Measurements from ENCODE around the gene FBXL22. TPM values are rescaled to one million over a fixed set of nuclear protein-coding genes. Genes with fewer than 3 reads are reported as not detected.

The FBXL22 gene
- total and polyA plus RNA-seq, 2 donors (not counting 1 experiment from before 2014, with no cell fraction given), result 0.30 to 2.5 TPM

DNA sequence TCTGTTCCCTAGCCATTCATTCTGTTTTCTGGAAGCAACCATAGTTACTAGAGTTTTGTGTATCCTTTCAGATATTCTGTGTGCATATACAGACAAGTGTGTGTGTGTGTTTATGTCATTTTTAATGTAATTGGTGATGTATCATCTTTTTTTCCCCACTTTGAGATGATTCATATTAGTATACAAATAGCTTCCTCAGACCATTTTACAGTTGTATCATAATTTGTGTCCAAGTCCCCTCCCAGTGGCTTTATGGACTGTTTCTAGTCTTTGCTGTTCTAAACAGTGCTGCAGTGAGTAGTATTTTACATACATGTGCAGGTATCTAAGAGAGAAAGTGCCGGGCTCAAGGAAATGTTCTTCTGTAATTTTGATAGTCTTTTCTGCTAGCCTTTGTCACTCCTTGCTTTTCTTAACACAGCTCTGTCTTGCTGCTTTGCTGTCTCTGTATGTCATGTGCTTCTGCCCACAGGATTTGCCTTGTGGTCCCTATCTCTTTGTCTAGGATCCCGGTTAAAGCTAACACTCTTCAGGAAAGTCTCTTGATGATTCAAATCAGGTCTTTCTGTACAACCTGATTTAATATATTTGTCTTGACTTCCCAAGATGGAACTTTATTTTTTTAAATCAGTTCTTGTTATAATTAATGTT lies 31.5 kb upstream of the FBXL22 start:
- Histone ChIP-seq H3K4me2 (replicated peaks; ENCODE audit: low read depth, low read length, poor library complexity, severe bottlenecking) (no peak overlapping the region), H3K27me3 (replicated peaks in 1 of 4; ENCODE audit: control extremely low read depth in 1 of 4, control insufficient read depth in 3 of 4, insufficient read depth in 4 of 4, low read length in 3 of 4) (no peaks in the 10 kb centered on the region), H2AFZ (ENCODE audit: insufficient read depth, low read depth, low read length, poor library complexity, severe bottlenecking) (no peak overlapping the region), H3K27ac (ENCODE audit: low read length in 2 of 2) (no peak overlapping the region), H3K79me2 (ENCODE audit: control insufficient read depth, insufficient read depth, low read length) (peaks cover 15% of the 10 kb centered on the region), H3K9me3 (ENCODE audit: control extremely low read depth in 1 of 3, control insufficient read depth in 2 of 3, insufficient read depth in 1 of 3, low read length in 2 of 3) (no peaks in the 10 kb centered on the region), H3K4me1 (ENCODE audit: control insufficient read depth in 2 of 2, insufficient read depth in 2 of 2, low read length in 2 of 2) (no peaks in the 10 kb centered on the region), H4K20me1 (ENCODE audit: control insufficient read depth, insufficient read depth, low read length, poor library complexity, severe bottlenecking) (no peaks in the 10 kb centered on the region), H3K9ac (ENCODE audit: low read length) (no peak overlapping the region), H3K4me3 (ENCODE audit: control extremely low read depth in 1 of 5, extremely low read depth in 1 of 5, insufficient read depth in 1 of 5, low read depth in 2 of 5, low read length in 4 of 5) (no peak overlapping the region), H3K36me3 (replicated peaks in 1 of 2; ENCODE audit: control extremely low read depth in 1 of 2, control insufficient read depth in 1 of 2, extremely low read depth in 1 of 2, insufficient read depth in 2 of 2, low read length in 1 of 2) (peaks cover 8 to 67% of the 10 kb centered on the region in 2 experiments)
- intact Hi-C loops (cut with micrococcal nuclease), result no loop called here
- Mint-ChIP-seq H3K4me3 (no peak overlapping the region), H3K27ac (peak overlapping the region; percentile 8), H3K4me1 (peaks cover 15% of the 10 kb centered on the region), H3K9me3 (ENCODE audit: insufficient read depth) (no peaks in the 10 kb centered on the region), H3K27me3 (no peaks in the 10 kb centered on the region)
- CTCF ChIA-PET, result interaction anchor here (0.7 to 2.2 kb wide), 4 partner anchors 78 to 99 kb away, joined by 3 to 10 read pairs (median 6); no protein-coding TSS in a partner anchor
- no peak for ATAC-seq (ENCODE audit: low read depth)
- no CpG with 5 or more reads among the region's 2 CpGs for WGBS (ENCODE audit: insufficient coverage)
- no peak for DNase-seq
- TF ChIP-seq, protein P1, sequence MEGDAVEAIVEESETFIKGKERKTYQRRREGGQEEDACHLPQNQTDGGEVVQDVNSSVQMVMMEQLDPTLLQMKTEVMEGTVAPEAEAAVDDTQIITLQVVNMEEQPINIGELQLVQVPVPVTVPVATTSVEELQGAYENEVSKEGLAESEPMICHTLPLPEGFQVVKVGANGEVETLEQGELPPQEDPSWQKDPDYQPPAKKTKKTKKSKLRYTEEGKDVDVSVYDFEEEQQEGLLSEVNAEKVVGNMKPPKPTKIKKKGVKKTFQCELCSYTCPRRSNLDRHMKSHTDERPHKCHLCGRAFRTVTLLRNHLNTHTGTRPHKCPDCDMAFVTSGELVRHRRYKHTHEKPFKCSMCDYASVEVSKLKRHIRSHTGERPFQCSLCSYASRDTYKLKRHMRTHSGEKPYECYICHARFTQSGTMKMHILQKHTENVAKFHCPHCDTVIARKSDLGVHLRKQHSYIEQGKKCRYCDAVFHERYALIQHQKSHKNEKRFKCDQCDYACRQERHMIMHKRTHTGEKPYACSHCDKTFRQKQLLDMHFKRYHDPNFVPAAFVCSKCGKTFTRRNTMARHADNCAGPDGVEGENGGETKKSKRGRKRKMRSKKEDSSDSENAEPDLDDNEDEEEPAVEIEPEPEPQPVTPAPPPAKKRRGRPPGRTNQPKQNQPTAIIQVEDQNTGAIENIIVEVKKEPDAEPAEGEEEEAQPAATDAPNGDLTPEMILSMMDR (IDR thresholded peaks at IDR 0.05), result no peak
- TF ChIP-seq EZH2 (IDR thresholded peaks at IDR 0.05; ENCODE audit: borderline replicate concordance, insufficient read depth, low read depth, low read length, poor library complexity, severe bottlenecking), result no peak
- POLR2A ChIA-PET, result interaction anchor here (0.5 to 0.6 kb wide), 2 partner anchors 13 to 54 kb away, joined by 5 read pairs; no protein-coding TSS in a partner anchor

DNA sequence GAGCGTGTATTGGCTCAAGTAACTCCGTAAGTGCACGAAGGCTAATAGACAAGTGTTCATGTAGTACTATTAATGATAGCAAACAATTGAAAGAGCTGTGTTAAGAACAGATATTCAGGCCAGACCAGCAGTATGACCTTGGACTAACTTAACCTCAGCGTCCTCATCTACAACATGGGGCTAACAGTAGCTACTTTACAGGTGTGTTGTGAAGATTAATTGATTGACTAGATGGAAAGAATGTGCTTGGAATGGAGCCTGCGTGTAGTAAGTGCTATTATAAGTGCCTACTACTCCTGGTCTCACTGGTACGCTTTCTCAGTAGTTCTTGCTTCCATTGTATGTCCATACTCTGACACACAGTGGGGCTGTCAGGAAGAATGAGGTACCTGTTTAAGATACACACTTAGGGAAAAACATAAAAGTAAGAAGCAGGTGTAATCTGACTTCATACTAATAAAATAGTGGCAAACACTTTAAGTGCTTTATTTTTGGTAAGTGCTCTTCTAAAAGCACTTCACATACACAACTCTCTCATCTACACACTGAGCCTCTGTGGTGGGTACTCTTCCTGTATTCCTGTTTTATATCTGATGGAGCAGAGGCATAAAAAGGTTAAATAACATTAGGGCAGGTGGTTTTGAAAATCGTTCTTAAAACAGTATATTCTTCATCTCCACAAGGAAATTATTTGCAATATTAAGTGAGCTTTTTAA lies 24.3 kb upstream of the FBXL22 start:
- 100% methylated on average over 2 of the region's 7 CpGs for WGBS (ENCODE audit: insufficient coverage)
- Histone ChIP-seq H3K9me3 (ENCODE audit: control extremely low read depth in 1 of 3, control insufficient read depth in 2 of 3, insufficient read depth in 1 of 3, low read length in 2 of 3) (no peaks in the 10 kb centered on the region), H3K9ac (ENCODE audit: low read length) (no peak overlapping the region), H3K27me3 (replicated peaks in 1 of 4; ENCODE audit: control extremely low read depth in 1 of 4, control insufficient read depth in 3 of 4, insufficient read depth in 4 of 4, low read length in 3 of 4) (no peaks in the 10 kb centered on the region), H3K27ac (ENCODE audit: low read length in 2 of 2) (no peak overlapping the region), H3K79me2 (ENCODE audit: control insufficient read depth, insufficient read depth, low read length) (peaks cover 8% of the 10 kb centered on the region), H3K4me2 (replicated peaks; ENCODE audit: low read depth, low read length, poor library complexity, severe bottlenecking) (no peak overlapping the region), H2AFZ (ENCODE audit: insufficient read depth, low read depth, low read length, poor library complexity, severe bottlenecking) (no peak overlapping the region), H3K36me3 (replicated peaks in 1 of 2; ENCODE audit: control extremely low read depth in 1 of 2, control insufficient read depth in 1 of 2, extremely low read depth in 1 of 2, insufficient read depth in 2 of 2, low read length in 1 of 2) (peaks cover 9 to 74% of the 10 kb centered on the region in 2 experiments), H3K4me1 (ENCODE audit: control insufficient read depth in 2 of 2, insufficient read depth in 2 of 2, low read length in 2 of 2) (no peaks in the 10 kb centered on the region), H4K20me1 (ENCODE audit: control insufficient read depth, insufficient read depth, low read length, poor library complexity, severe bottlenecking) (peaks cover 4% of the 10 kb centered on the region), H3K4me3 (ENCODE audit: control extremely low read depth in 1 of 5, extremely low read depth in 1 of 5, insufficient read depth in 1 of 5, low read depth in 2 of 5, low read length in 4 of 5) (no peak overlapping the region)
- no peak overlapping the region for H3K27ac Mint-ChIP-seq
- ATAC-seq (ENCODE audit: low read depth) (no peak), DNase-seq (no peak)
- POLR2A ChIA-PET, result no interaction called here
- H3K4me1 Mint-ChIP-seq, result no peaks in the 10 kb centered on the region
- H3K9me3 Mint-ChIP-seq (ENCODE audit: insufficient read depth), result no peaks in the 10 kb centered on the region
- intact Hi-C loops (cut with micrococcal nuclease), result no loop called here
- H3K4me3 Mint-ChIP-seq, result no peak overlapping the region
- no peak for TF ChIP-seq EZH2 (IDR thresholded peaks at IDR 0.05; ENCODE audit: borderline replicate concordance, insufficient read depth, low read depth, low read length, poor library complexity, severe bottlenecking)
- TF ChIP-seq, protein P1 (IDR thresholded peaks at IDR 0.05), result no peak
- H3K27me3 Mint-ChIP-seq, result no peaks in the 10 kb centered on the region
- CTCF ChIA-PET, result interaction anchor here (2.9 kb wide), 1 partner anchor 106 kb away, joined by 12 read pairs; no protein-coding TSS in a partner anchor
